HepG2 (cell line): ENCODE data around the gene HEY2. TPM values are rescaled to one million over a fixed set of nuclear protein-coding genes. Genes with fewer than 3 reads are reported as not detected.

ENCODE experiments used
- ATF3 ChIP-seq: sonication (generic); formaldehyde crosslinking; IDR thresholded peaks from 2 replicates; pipeline ENCODE4 v1.4.0; 2020; ENCODE audit warnings: missing genetic modification reagents
- CBX1 ChIP-seq: IDR thresholded peaks from one replicate; pipeline ENCODE4 v1.6.1; 2016; ENCODE audit warnings: antibody characterized with exemption, low read depth
- CREBL2 ChIP-seq: sonication (generic); formaldehyde crosslinking; IDR thresholded peaks from 2 replicates; pipeline ENCODE4 v1.8.1; 2023; ENCODE audit warnings: missing genetic modification reagents, mild to moderate bottlenecking, borderline replicate concordance
- DDIT3 ChIP-seq: sonication (generic); formaldehyde crosslinking; IDR thresholded peaks from 2 replicates; pipeline ENCODE4 v1.4.0; 2020; ENCODE audit warnings: mild to moderate bottlenecking, missing genetic modification reagents
- GATAD2A ChIP-seq: IDR thresholded peaks from 2 replicates; pipeline ENCODE4 v1.6.1; 2016
- GLI4 ChIP-seq: sonication (generic); formaldehyde crosslinking; IDR thresholded peaks from 2 replicates; pipeline ENCODE4 v1.5.1; 2020; ENCODE audit warnings: missing genetic modification reagents, mild to moderate bottlenecking, moderate library complexity, borderline replicate concordance
- HDAC6 ChIP-seq: fragments of 200-600 bp; sonication (generic); IDR thresholded peaks from 2 replicates; pipeline ENCODE4 v1.7.0; 2017; ENCODE audit warnings: mild to moderate bottlenecking, antibody characterized with exemption, low read length, low read depth
- HNRNPLL ChIP-seq: fragments of 200-400 bp; formaldehyde crosslinking; IDR thresholded peaks from 2 replicates; pipeline ENCODE4 v1.6.1; 2017; ENCODE audit warnings: mild to moderate bottlenecking, low read depth, low read length; ENCODE audit not compliant: poor library complexity, severe bottlenecking
- IKZF4 ChIP-seq: sonication (generic); formaldehyde crosslinking; IDR thresholded peaks from 2 replicates; pipeline ENCODE4 v1.5.1; 2020; ENCODE audit warnings: borderline replicate concordance, mild to moderate bottlenecking, low read depth, missing genetic modification reagents; ENCODE audit errors: not compliant biosample characterization
- MED13 ChIP-seq: sonication (generic); formaldehyde crosslinking; IDR thresholded peaks from 2 replicates; pipeline ENCODE4 v1.5.0; 2020; ENCODE audit warnings: missing genetic modification reagents
- NFYC ChIP-seq: IDR thresholded peaks from 2 replicates; pipeline ENCODE4 v1.6.1; 2016; ENCODE audit warnings: missing genetic modification reagents, missing compliant biosample characterization
- NR1H2 ChIP-seq: sonication (generic); formaldehyde crosslinking; IDR thresholded peaks from 2 replicates; pipeline ENCODE4 v1.8.1; 2022; ENCODE audit warnings: low read depth, missing genetic modification reagents, borderline replicate concordance
- PLRG1 ChIP-seq: fragments of 450-650 bp; conservative IDR thresholded peaks from 2 replicates; pipeline ENCODE4 v1.6.1; 2016
- SKI ChIP-seq: fragments of 450-650 bp; IDR thresholded peaks from one replicate; pipeline ENCODE4 v1.6.1; 2018; ENCODE audit warnings: mild to moderate bottlenecking; ENCODE audit not compliant: partially characterized antibody
- SP2 ChIP-seq: sonication (generic); formaldehyde crosslinking; IDR thresholded peaks from 2 replicates; pipeline ENCODE4 v1.5.1; 2020; ENCODE audit warnings: mild to moderate bottlenecking, missing genetic modification reagents
- SP5 ChIP-seq: IDR thresholded peaks from 2 replicates; pipeline ENCODE4 v1.6.1; 2016; ENCODE audit warnings: low read depth, borderline replicate concordance
- ZBTB25 ChIP-seq: IDR thresholded peaks from 2 replicates; pipeline ENCODE4 v1.6.1; 2018; ENCODE audit warnings: missing genetic modification reagents
- ZMYM2 ChIP-seq: sonication (generic); formaldehyde crosslinking; IDR thresholded peaks from 2 replicates; pipeline ENCODE4 v1.8.0; 2022; ENCODE audit warnings: mild to moderate bottlenecking, missing genetic modification reagents
- ZNF253 ChIP-seq: sonication (generic); formaldehyde crosslinking; IDR thresholded peaks from 2 replicates; pipeline ENCODE4 v1.8.0; 2022; ENCODE audit warnings: mild to moderate bottlenecking, missing genetic modification reagents, borderline replicate concordance
- ZNF597 ChIP-seq: sonication (generic); formaldehyde crosslinking; IDR thresholded peaks from 2 replicates; pipeline ENCODE4 v1.5.0; 2020; ENCODE audit warnings: missing genetic modification reagents
- ZNF691 ChIP-seq: sonication (generic); formaldehyde crosslinking; IDR thresholded peaks from 2 replicates; pipeline ENCODE4 v1.4.0; 2020; ENCODE audit warnings: missing genetic modification reagents, low read depth, mild to moderate bottlenecking, borderline replicate concordance
- ZNF724P ChIP-seq: sonication (generic); formaldehyde crosslinking; IDR thresholded peaks from 2 replicates; pipeline ENCODE4 v1.8.0; 2022; ENCODE audit warnings: missing genetic modification reagents, borderline replicate concordance
- ZNF788 ChIP-seq: sonication (generic); formaldehyde crosslinking; IDR thresholded peaks from 2 replicates; pipeline ENCODE4 v1.5.0; 2020; ENCODE audit warnings: mild to moderate bottlenecking, missing genetic modification reagents, borderline replicate concordance
- ZSCAN21 ChIP-seq: sonication (generic); formaldehyde crosslinking; IDR thresholded peaks from 2 replicates; pipeline ENCODE4 v1.8.0; 2022; ENCODE audit warnings: mild to moderate bottlenecking, missing genetic modification reagents, moderate library complexity, borderline replicate concordance
- polyA plus RNA-seq, 8 experiments: library from polyadenylated mRNA; depleted of rRNA in 3 of 8; stranded (reverse) in 7 of 8; unstranded in 1 of 8; fragments of >200 nt; fragmentation: Illumina TruSeq in 4 of 8; extraction: Trizol in 4 of 8; gene quantifications; 2 replicates each; pipeline versions ENCODE4 v1.2.1 to v1.2.3, GENCODE V29; 2011 to 2016; ENCODE audit warnings: low read depth in 4 of 8, missing spikeins in 1 of 8, mixed read lengths in 1 of 8; ENCODE audit not compliant: insufficient read depth in 1 of 8
- total RNA-seq, 5 experiments: library from RNA; depleted of rRNA; stranded (reverse); fragments of >200 nt; fragmentation: Illumina TruSeq; extraction: Trizol; gene quantifications; 2 replicates each; pipeline ENCODE4 v1.2.3, GENCODE V29; 2016; ENCODE audit warnings: low read depth in 1 of 5

Gene HEY2
- total and polyA plus RNA-seq, 2 of the 13 experiments (the other 11 are each of a cell fraction or from before 2014, with no cell fraction given): 0.04 TPM

GRCh38 chr6:125749865-125750691 lies 646 bp downstream of the HEY2 start (continued):
- TF ChIP-seq HNRNPLL (no peak), IKZF4 (CRISPR knock-in tag) (peak; percentile 3), GATAD2A (CRISPR knock-in tag) (peak; percentile 18; the same call in 1 of the 2 replicates), ATF3 (CRISPR knock-in tag) (no peak), GLI4 (CRISPR knock-in tag) (no peak), ZNF253 (CRISPR knock-in tag) (no peak), SKI (no peak), ZNF724P (CRISPR knock-in tag) (no peak), NFYC (CRISPR knock-in tag) (no peak), HDAC6 (no peak), PLRG1 (no peak), ZNF691 (CRISPR knock-in tag) (no peak), MED13 (CRISPR knock-in tag) (no peak), ZMYM2 (CRISPR knock-in tag) (0 out of 2 replicates have a peak, but pooled peaks have one; percentile 52), ZNF597 (CRISPR knock-in tag) (no peak), CREBL2 (CRISPR knock-in tag) (0 out of 2 replicates have a peak, but pooled peaks have one; percentile 10), ZNF788 (peak; percentile 5; the same call in 1 of the 2 replicates), SP2 (no peak), NR1H2 (CRISPR knock-in tag) (no peak), ZBTB25 (no peak), DDIT3 (no peak), SP5 (CRISPR knock-in tag) (no peak), CBX1 (no peak), ZSCAN21 (CRISPR knock-in tag) (no peak)
